ENCODE data around the gene COL15A1. TPM values are rescaled to one million over a fixed set of nuclear protein-coding genes. Genes with fewer than 3 reads are reported as not detected.

The COL15A1 gene
- total RNA-seq, 1 experiment from 2014 or later, result 0.10 TPM

DNA sequence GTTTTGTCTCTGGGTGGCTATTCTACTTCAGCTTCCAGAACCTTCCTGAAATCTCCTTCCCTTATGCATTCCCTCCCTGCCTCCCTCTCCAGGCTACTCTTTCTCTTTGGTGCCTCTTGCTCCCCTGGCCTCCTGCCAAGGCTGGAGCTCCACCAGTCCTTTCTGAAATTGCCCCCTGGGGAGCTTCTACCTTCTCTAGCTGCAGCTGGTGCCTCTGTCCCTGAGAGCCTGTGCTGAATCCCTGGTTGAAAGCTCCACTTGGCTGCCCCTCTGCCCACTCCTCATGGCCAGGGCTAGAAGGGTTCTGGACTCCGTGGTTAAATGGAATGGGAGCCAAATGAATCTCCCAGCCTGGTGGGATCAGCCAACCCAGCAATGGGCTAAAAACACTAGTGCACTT lies 80.1 kb downstream of the COL15A1 start:
- CTCF ChIA-PET, result no interaction called here
- in situ Hi-C loops (cut with HindIII; ENCODE audit: low pct_unique_long_range_greater_than_20kb, low sequenced_read_pairs), result no loop called here
- no TSS peak for BruUV-seq (replicated peaks)

GRCh38 chr9:99024959-99025358 lies 81.3 kb downstream of the COL15A1 start:
- no TSS peak for BruUV-seq (replicated peaks)

More for the DNA sequence above, 80.1 kb downstream of the COL15A1 start:
- Histone ChIP-seq H3K27me3 (ENCODE audit: control insufficient read depth, insufficient read depth, low read length) (no peaks in the 10 kb centered on the region), H3K4me1 (ENCODE audit: control insufficient read depth, insufficient read depth, low read length) (no peaks in the 10 kb centered on the region), H3K27ac (ENCODE audit: low read length) (no peak overlapping the region), H3K9me3 (ENCODE audit: control insufficient read depth, insufficient read depth, low read depth, low read length) (no peaks in the 10 kb centered on the region), H3K36me3 (ENCODE audit: control insufficient read depth, insufficient read depth, low read length) (no peaks in the 10 kb centered on the region), H3K4me3 (ENCODE audit: low read depth in 2 of 2, low read length in 2 of 2) (no peak overlapping the region)
- POLR2A ChIA-PET, result interaction anchor here (0.6 kb wide), 1 partner anchor 55 kb away, joined by 6 read pairs; no protein-coding TSS in a partner anchor
- DNase-seq (ENCODE audit: low read depth, low spot score) (no peak), ATAC-seq (no peak)
- TF ChIP-seq SIN3A (IDR thresholded peaks at IDR 0.05; ENCODE audit: borderline replicate concordance, insufficient read depth, low read depth, low read length) (no peak), POLR2AphosphoS5 (IDR thresholded peaks at IDR 0.05; ENCODE audit: low read depth, low read length) (no peak), TCF7L2 (IDR thresholded peaks at IDR 0.05; ENCODE audit: low read depth, low read length) (no peak), REST (IDR thresholded peaks at IDR 0.05; ENCODE audit: insufficient read depth in 1 of 2, low read depth in 2 of 2, low read length in 1 of 2) (no peak)
- TF ChIP-seq, protein P1, sequence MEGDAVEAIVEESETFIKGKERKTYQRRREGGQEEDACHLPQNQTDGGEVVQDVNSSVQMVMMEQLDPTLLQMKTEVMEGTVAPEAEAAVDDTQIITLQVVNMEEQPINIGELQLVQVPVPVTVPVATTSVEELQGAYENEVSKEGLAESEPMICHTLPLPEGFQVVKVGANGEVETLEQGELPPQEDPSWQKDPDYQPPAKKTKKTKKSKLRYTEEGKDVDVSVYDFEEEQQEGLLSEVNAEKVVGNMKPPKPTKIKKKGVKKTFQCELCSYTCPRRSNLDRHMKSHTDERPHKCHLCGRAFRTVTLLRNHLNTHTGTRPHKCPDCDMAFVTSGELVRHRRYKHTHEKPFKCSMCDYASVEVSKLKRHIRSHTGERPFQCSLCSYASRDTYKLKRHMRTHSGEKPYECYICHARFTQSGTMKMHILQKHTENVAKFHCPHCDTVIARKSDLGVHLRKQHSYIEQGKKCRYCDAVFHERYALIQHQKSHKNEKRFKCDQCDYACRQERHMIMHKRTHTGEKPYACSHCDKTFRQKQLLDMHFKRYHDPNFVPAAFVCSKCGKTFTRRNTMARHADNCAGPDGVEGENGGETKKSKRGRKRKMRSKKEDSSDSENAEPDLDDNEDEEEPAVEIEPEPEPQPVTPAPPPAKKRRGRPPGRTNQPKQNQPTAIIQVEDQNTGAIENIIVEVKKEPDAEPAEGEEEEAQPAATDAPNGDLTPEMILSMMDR (IDR thresholded peaks at IDR 0.05), result no peak
- intact Hi-C loops (cut with micrococcal nuclease; ENCODE audit: unreplicated experiment), result no loop called here

More at GRCh38 chr9:99024959-99025358, 81.3 kb downstream of the COL15A1 start:
- TF ChIP-seq SIN3A (IDR thresholded peaks at IDR 0.05; ENCODE audit: borderline replicate concordance, insufficient read depth, low read depth, low read length) (no peak), TCF7L2 (IDR thresholded peaks at IDR 0.05; ENCODE audit: low read depth, low read length) (no peak), REST (IDR thresholded peaks at IDR 0.05; ENCODE audit: insufficient read depth in 1 of 2, low read depth in 2 of 2, low read length in 1 of 2) (no peak), POLR2AphosphoS5 (IDR thresholded peaks at IDR 0.05; ENCODE audit: low read depth, low read length) (no peak)
- TF ChIP-seq, protein P1 (IDR thresholded peaks at IDR 0.05), result no peak
- Histone ChIP-seq H3K27ac (ENCODE audit: low read length) (no peak overlapping the region), H3K4me1 (ENCODE audit: control insufficient read depth, insufficient read depth, low read length) (no peaks in the 10 kb centered on the region), H3K27me3 (ENCODE audit: control insufficient read depth, insufficient read depth, low read length) (no peaks in the 10 kb centered on the region), H3K36me3 (ENCODE audit: control insufficient read depth, insufficient read depth, low read length) (no peaks in the 10 kb centered on the region), H3K9me3 (ENCODE audit: control insufficient read depth, insufficient read depth, low read depth, low read length) (no peaks in the 10 kb centered on the region), H3K4me3 (ENCODE audit: low read depth in 2 of 2, low read length in 2 of 2) (no peak overlapping the region)
- intact Hi-C loops (cut with micrococcal nuclease; ENCODE audit: unreplicated experiment) (no loop called here), in situ Hi-C loops (cut with HindIII; ENCODE audit: low pct_unique_long_range_greater_than_20kb, low sequenced_read_pairs) (no loop called here)
- ATAC-seq, result no peak
- POLR2A ChIA-PET, result no interaction called here
- no peak for DNase-seq (ENCODE audit: low read depth, low spot score)
- CTCF ChIA-PET, result no interaction called here

Measured in Panc1 (cell line).